Osteoblast (primary cell): ENCODE results near the gene RAB10. TPM values are rescaled to one million over a fixed set of nuclear protein-coding genes. Genes with fewer than 3 reads are reported as not detected.
A peak's percentile ranks its signal among the peaks of the same experiment; 100 is the strongest.
"Not testable (repeated sequence)": the region's sequence is repeated elsewhere in the genome, so short reads cannot be mapped to it uniquely, and the experiment has no call there.

Experiments
- DNase-seq: peaks from one replicate; pipeline ENCODE4 v3.0.0; 2011; ENCODE audit warnings: low spot score, mixed read lengths; ENCODE audit not compliant: insufficient read length; ENCODE audit errors: missing footprints
- H2AFZ ChIP-seq: 2 replicates; pipeline ENCODE4 v1.6.0; 2011; ENCODE audit warnings: mild to moderate bottlenecking, low read length
- H3K27ac ChIP-seq: 2 replicates; pipeline ENCODE4 v1.5.1; 2011; ENCODE audit warnings: mild to moderate bottlenecking, low read depth, low read length, moderate library complexity
- H3K27me3 ChIP-seq: 2 replicates; pipeline ENCODE4 v1.6.0; 2012; ENCODE audit warnings: mild to moderate bottlenecking, control low read depth, inconsistent platforms, low read length, moderate library complexity; ENCODE audit not compliant: insufficient read depth
- H3K36me3 ChIP-seq: 2 replicates; pipeline ENCODE4 v1.5.1; 2011; ENCODE audit warnings: mild to moderate bottlenecking, low read length, control low read depth, moderate library complexity; ENCODE audit not compliant: insufficient read depth
- H3K4me1 ChIP-seq: 2 replicates; pipeline ENCODE4 v1.5.1; 2011; ENCODE audit warnings: mild to moderate bottlenecking, low read length, control low read depth, moderate library complexity; ENCODE audit not compliant: insufficient read depth
- H3K4me2 ChIP-seq: 2 replicates; pipeline ENCODE4 v1.6.0; 2011; ENCODE audit warnings: mild to moderate bottlenecking, low read length; ENCODE audit not compliant: insufficient read depth
- H3K4me3 ChIP-seq: fragments of 200-600 bp; sonication (generic); 3 replicates; pipeline ENCODE4 v1.5.1; 2012; ENCODE audit warnings: mild to moderate bottlenecking, low read length, inconsistent platforms; ENCODE audit not compliant: insufficient read depth
- H3K79me2 ChIP-seq: 2 replicates; pipeline ENCODE4 v1.6.0; 2012; ENCODE audit warnings: mild to moderate bottlenecking, low read length, control low read depth, inconsistent platforms; ENCODE audit not compliant: insufficient read depth
- H3K9me3 ChIP-seq: 2 replicates; pipeline ENCODE4 v1.5.1; 2011; ENCODE audit warnings: low read depth, low read length, control low read depth
- H4K20me1 ChIP-seq: 2 replicates; pipeline ENCODE4 v1.6.0; 2012; ENCODE audit warnings: mild to moderate bottlenecking, low read length, control low read depth; ENCODE audit not compliant: insufficient read depth
- total RNA-seq: library from RNA; depleted of rRNA; stranded (reverse); fragments of >200 nt; gene quantifications from 2 replicates; pipeline ENCODE4 v1.2.3, GENCODE V29; 2012
- TF ChIP-seq, protein P1 (sequence below): IDR thresholded peaks from 2 replicates; pipeline ENCODE4 v1.5.1; 2011; ENCODE audit warnings: mild to moderate bottlenecking, low read depth, low read length, moderate library complexity; ENCODE audit errors: extremely low read depth

The RAB10 gene
- total RNA-seq, 1 donor: 151 TPM

DNA sequence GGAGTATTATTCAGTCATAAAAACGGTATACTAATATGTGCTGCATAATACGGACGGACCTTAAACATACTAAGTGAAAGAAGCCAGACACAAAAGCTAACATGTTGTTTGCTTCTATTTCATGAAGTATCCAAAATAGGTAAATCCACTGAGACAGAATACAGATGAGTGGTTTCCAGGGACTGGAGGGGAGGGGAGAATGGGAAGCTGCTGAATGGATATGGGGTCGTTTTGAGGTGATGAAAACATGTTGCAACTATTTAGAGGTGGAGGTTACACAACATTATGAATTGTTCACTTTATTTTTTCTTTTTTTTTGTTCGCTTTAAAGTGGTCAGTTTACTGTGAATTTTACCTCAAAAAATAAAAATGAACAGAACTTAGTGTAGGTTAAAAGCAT, 52.9 kb downstream of the RAB10 start:
- Histone ChIP-seq H3K4me3 (peak overlapping the region; percentile 1), H3K36me3 (peaks cover 5% of the 10 kb centered on the region), H3K4me2 (peak overlapping the region; percentile 66), H2AFZ (no peak overlapping the region), H3K27me3 (no peaks in the 10 kb centered on the region), H3K79me2 (peaks cover 92% of the 10 kb centered on the region), H4K20me1 (peaks cover 53% of the 10 kb centered on the region), H3K9me3 (no peaks in the 10 kb centered on the region), H3K4me1 (peaks cover 13% of the 10 kb centered on the region), H3K27ac (peak overlapping the region; percentile 75)
- no peak for DNase-seq
- TF ChIP-seq, protein P1, sequence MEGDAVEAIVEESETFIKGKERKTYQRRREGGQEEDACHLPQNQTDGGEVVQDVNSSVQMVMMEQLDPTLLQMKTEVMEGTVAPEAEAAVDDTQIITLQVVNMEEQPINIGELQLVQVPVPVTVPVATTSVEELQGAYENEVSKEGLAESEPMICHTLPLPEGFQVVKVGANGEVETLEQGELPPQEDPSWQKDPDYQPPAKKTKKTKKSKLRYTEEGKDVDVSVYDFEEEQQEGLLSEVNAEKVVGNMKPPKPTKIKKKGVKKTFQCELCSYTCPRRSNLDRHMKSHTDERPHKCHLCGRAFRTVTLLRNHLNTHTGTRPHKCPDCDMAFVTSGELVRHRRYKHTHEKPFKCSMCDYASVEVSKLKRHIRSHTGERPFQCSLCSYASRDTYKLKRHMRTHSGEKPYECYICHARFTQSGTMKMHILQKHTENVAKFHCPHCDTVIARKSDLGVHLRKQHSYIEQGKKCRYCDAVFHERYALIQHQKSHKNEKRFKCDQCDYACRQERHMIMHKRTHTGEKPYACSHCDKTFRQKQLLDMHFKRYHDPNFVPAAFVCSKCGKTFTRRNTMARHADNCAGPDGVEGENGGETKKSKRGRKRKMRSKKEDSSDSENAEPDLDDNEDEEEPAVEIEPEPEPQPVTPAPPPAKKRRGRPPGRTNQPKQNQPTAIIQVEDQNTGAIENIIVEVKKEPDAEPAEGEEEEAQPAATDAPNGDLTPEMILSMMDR: no peak

DNA sequence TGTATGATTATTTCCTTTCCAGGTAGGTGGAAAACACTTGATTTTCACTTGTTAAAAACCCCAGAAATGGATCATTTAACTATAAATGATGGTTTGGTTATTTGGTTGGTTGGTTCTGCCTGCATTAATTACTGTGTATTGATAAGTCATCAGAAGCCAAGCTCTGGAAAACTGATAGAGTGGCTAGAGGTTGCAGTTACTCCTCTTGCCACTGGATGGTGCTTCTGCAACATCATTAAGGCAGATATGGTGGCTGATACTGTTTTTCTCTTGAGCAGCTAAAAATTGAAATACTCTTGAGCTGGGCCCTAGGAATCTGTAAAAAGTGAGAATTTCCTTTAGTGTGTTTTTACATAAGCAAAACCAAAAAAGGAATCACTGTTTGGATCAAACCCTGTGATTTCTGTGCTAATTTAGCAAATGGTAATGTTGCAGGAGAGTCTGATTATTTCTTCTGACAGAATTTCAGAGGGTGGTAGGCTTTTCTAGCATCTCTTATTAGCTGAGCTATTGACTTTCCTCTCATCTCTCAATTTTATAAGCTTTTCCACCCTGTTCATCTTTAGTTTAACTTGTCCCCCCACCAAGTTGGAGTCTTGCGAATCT, 54.3 kb downstream of the RAB10 start:
- peaks cover 94% of the 10 kb centered on the region for H3K79me2 ChIP-seq
- H3K27ac ChIP-seq: no peak overlapping the region
- no peaks in the 10 kb centered on the region for H3K27me3 ChIP-seq
- no peak overlapping the region for H3K4me3 ChIP-seq
- peaks cover 53% of the 10 kb centered on the region for H4K20me1 ChIP-seq
- TF ChIP-seq, protein P1: peak; percentile 75
- peaks cover 5% of the 10 kb centered on the region for H3K36me3 ChIP-seq
- peaks cover 13% of the 10 kb centered on the region for H3K4me1 ChIP-seq
- no peak overlapping the region for H2AFZ ChIP-seq
- DNase-seq: peak; percentile 60
- no peak overlapping the region for H3K4me2 ChIP-seq
- H3K9me3 ChIP-seq: no peaks in the 10 kb centered on the region

DNA sequence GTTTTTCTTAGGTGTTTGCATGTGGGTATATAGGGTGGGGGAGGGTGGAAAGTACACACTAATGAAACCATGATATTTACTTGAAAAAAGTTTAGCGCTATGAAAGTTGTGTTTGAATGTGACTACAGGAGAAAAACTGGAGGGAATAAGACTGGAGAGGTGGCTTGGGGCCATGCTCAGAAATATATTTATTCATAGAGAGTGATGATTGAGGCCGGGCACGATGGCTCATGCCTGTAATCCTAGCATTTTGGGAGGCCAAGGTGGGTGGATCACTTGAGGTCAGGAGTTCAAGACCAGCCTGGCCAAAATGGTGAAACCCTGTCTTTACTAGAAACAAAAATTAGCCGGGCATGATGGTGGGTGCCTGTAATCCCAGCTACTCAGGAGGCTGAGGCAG, 55.0 kb downstream of the RAB10 start:
- H4K20me1 ChIP-seq: peaks cover 53% of the 10 kb centered on the region
- not testable (repeated sequence) for H3K4me2 ChIP-seq, H3K4me3 ChIP-seq, H2AFZ ChIP-seq, H3K27ac ChIP-seq, DNase-seq, H3K9me3 ChIP-seq, H3K27me3 ChIP-seq, H3K36me3 ChIP-seq
- H3K4me1 ChIP-seq: peaks cover 13% of the 10 kb centered on the region
- peaks cover 94% of the 10 kb centered on the region for H3K79me2 ChIP-seq

DNA sequence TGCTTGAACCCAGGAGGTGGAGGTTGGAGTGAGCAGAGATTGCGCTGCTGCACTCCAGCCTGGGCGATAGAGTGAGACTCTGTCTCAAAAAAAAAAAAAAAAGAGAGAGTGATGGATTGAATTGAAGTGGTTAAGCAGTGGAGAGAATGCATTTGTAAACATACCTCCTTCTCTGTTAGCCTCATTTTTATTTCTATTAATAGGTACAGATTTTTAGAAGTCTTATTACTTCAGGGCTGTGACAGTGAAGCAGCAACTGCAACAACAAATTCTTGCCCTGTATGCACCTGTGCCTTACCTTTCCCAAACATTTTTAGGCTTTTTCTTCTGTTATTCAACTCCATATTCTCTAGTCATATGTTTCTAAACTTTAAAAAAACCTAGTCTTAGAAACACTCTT, 55.5 kb downstream of the RAB10 start:
- peaks cover 50% of the 10 kb centered on the region for H4K20me1 ChIP-seq
- DNase-seq: no peak
- no peaks in the 10 kb centered on the region for H3K27me3 ChIP-seq
- H2AFZ ChIP-seq: no peak overlapping the region
- no peak overlapping the region for H3K4me3 ChIP-seq
- H3K4me2 ChIP-seq: no peak overlapping the region
- peaks cover 13% of the 10 kb centered on the region for H3K4me1 ChIP-seq
- peaks cover 94% of the 10 kb centered on the region for H3K79me2 ChIP-seq
- H3K9me3 ChIP-seq: no peaks in the 10 kb centered on the region
- peaks cover 5% of the 10 kb centered on the region for H3K36me3 ChIP-seq
- TF ChIP-seq, protein P1: no peak
- H3K27ac ChIP-seq: no peak overlapping the region
